Heart right ventricle (tissue), 16 donors: ENCODE data around the gene ADM2. TPM values are rescaled to one million over a fixed set of nuclear protein-coding genes. Genes with fewer than 3 reads are reported as not detected.
A peak's percentile ranks its signal among the peaks of the same experiment; 100 is the strongest.

ENCODE experiments used
- ATAC-seq, 8 donors: fragments of 200-7000 bp; cut with Tn5 transposase; one replicate each; pipeline ENCODE4 v1.9.1; 2020; ENCODE audit warnings: mild to moderate bottlenecking in 8 of 8, moderate library complexity in 8 of 8, moderate number of reproducible peaks in 1 of 8
- DNase-seq, 2 donors: peaks; one replicate each; pipeline ENCODE4 v3.0.0-alpha.2; 2020
- H3K27ac ChIP-seq, 10 donors: fragments of 200-600 bp; sonication (generic) in 2 of 10; one replicate each; pipeline versions ENCODE4 v1.5.0 to v1.8.0; 2020 to 2022; ENCODE audit warnings: mild to moderate bottlenecking in 3 of 10
- H3K27me3 ChIP-seq, 7 donors: fragments of 200-600 bp; one replicate each; pipeline ENCODE4 v1.8.0; 2021 to 2022; ENCODE audit warnings: mild to moderate bottlenecking in 2 of 7
- H3K36me3 ChIP-seq, 9 donors: fragments of 200-600 bp; sonication (generic) in 1 of 9; one replicate each; pipeline versions ENCODE4 v1.5.0 to v1.8.0; 2020 to 2022; ENCODE audit warnings: mild to moderate bottlenecking in 2 of 9
- H3K4me1 ChIP-seq, 9 donors: fragments of 200-600 bp; sonication (generic) in 1 of 9; one replicate each; pipeline versions ENCODE4 v1.5.0 to v1.8.0; 2020 to 2022; ENCODE audit warnings: mild to moderate bottlenecking in 4 of 9
- H3K4me3 ChIP-seq, 10 donors: fragments of 200-600 bp; sonication (generic) in 2 of 10; one replicate each; pipeline versions ENCODE4 v1.5.0 to v1.8.0; 2020 to 2022; ENCODE audit warnings: mild to moderate bottlenecking in 7 of 10, moderate library complexity in 2 of 10
- H3K9me3 ChIP-seq, 11 donors: fragments of 200-600 bp in 10 of 11; sonication (generic) in 2 of 11; one replicate each; pipeline versions ENCODE4 v1.5.0 to v1.8.0; 2013 to 2022; ENCODE audit warnings: mild to moderate bottlenecking in 2 of 11, control low read depth in 1 of 11, moderate library complexity in 1 of 11
- CTCF ChIP-seq, 9 donors: fragments of 200-600 bp; sonication (generic) in 2 of 9; IDR thresholded peaks; one replicate each; pipeline versions ENCODE4 v1.5.0 to v1.8.0; 2021 to 2022; ENCODE audit warnings: antibody characterized with exemption in 9 of 9, mild to moderate bottlenecking in 5 of 9, moderate library complexity in 1 of 9
- WGBS, 2 donors: extraction: QIAGEN DNeasy Blood & Tissue Kit; methylation state at CpG; one replicate each; pipeline ENCODE4 v1.1.7; 2013; ENCODE audit warnings: inconsistent platforms in 1 of 2; 5-methylcytosine and 5-hydroxymethylcytosine counted together
- intact Hi-C, 10 donors: fragments of 100-400 bp; cut with DNase I; formaldehyde crosslinking; loops; one replicate each; pipeline versions ENCODE4 v1.11.1 to v1.14.2; 2022
- polyA plus RNA-seq, 2 donors: library from polyadenylated mRNA; stranded (reverse); fragments of 200-250 nt; gene quantifications; one replicate each; pipeline ENCODE4 v1.2.3, GENCODE V29; 2013
- total RNA-seq, 10 donors: library from RNA; stranded (reverse); fragmentation: NEBNext Ultra II Directional in 3 of 10; extraction: Animal tissue kit (Norgen Biotek cat#: 25700) in 3 of 10; gene quantifications; one replicate each; pipeline versions ENCODE4 v1.2.1 to v1.2.4, GENCODE V29; 2021 to 2023
- donor health status: Arrhythmogenic right ventricular cardiomyopathy.
- donor health status: ischemic (EF 13 %, LVEDD 7.1; RV severe dilation, severe dysfunction).
- donor health status: healthy with polysubstance abuse.
- donor health status: DM: no; HTN: yes; CAD: no.
- donor health status: DM: no; HTN: no; CAD: no.
- donor health status: ischemic (EF 25% LVEDD 6.9; RV normal size, moderate dysfunction).
- donor health status: ischemic (EF 25% LVEDD 5.7; RV mildly dilated, moderate dysfunction).
- donor health status: healthy.
- donor health status: DM: yes; HTN: yes; CAD: no.
- donor health status: Ischemic cardiomyopathy.
- donor health status: ischemic (EF 35%, LVEDD 5.7; RV mildly dilated, moderate dysfunction).
- donor health status: nonischemic (EF 11% LVEDD 7.7; RV severe dilation, severe dysfunction).
- donor health status: DM: yes; HTN: yes; CAD: no.
- donor health status: PGD.
- donor health status: ischemic (EF 29% LVEDD 5.4; RV normal size, mild dysfunction).
- donor health status: nonischemic (EF 23%, LVEDD 6.1; RV moderate dilation, normal function).

ADM2 gene
- total and polyA plus RNA-seq, 12 donors: 0.07 to 0.53 (median 0.15) TPM; not detected in 7

- 88 to 92% methylated on average over 8 of the region's 8 CpGs for WGBS, 2 donors
These were observed 2.2 kb downstream of the ADM2 start for GRCh38 chr22:50483556-50483955.

GRCh38 chr22:50483977-50484853, 2.9 kb downstream of the ADM2 start:
- no peak for ATAC-seq

More at GRCh38 chr22:50483556-50483955, 2.2 kb downstream of the ADM2 start:
- H3K4me3 ChIP-seq: no peak overlapping the region
- intact Hi-C loops: no loop called here
- no peaks in the 10 kb centered on the region for H3K36me3 ChIP-seq
- no peak for ATAC-seq
- peaks cover 0 to 16% (median 11%) of the 10 kb centered on the region in 9 donors for H3K4me1 ChIP-seq
- no peak for TF ChIP-seq CTCF (IDR thresholded peaks at IDR 0.05)
- H3K27ac ChIP-seq: no peak overlapping the region
- H3K9me3 ChIP-seq: no peaks in the 10 kb centered on the region
- no peak for DNase-seq
- H3K27me3 ChIP-seq: peaks cover 23 to 80% (median 70%) of the 10 kb centered on the region in 7 donors

GRCh38 chr22:50485221-50486131, 4.1 kb downstream of the ADM2 start:
- intact Hi-C loops: no loop called here
- TF ChIP-seq CTCF (IDR thresholded peaks at IDR 0.05): no peak
- Histone ChIP-seq H3K4me3 (no peak overlapping the region), H3K27me3 (peaks cover 23 to 66% (median 61%) of the 10 kb centered on the region in 7 donors), H3K27ac (no peak overlapping the region), H3K36me3 (no peaks in the 10 kb centered on the region), H3K9me3 (no peaks in the 10 kb centered on the region), H3K4me1 (peaks cover 0 to 16% (median 11%) of the 10 kb centered on the region in 9 donors)
- ATAC-seq: peak in 3 of 8 donors; percentile 5 to 38 (median 32)
- DNase-seq: no peak
- 60 to 66% methylated on average over 29 of the region's 29 CpGs for WGBS, 2 donors

More at GRCh38 chr22:50483977-50484853, 2.9 kb downstream of the ADM2 start:
- no peak for TF ChIP-seq CTCF (IDR thresholded peaks at IDR 0.05)
- WGBS, 2 donors: 84 to 86% methylated on average over 31 of the region's 31 CpGs
- no peak for DNase-seq
- Histone ChIP-seq H3K27ac (no peak overlapping the region), H3K36me3 (no peaks in the 10 kb centered on the region), H3K4me1 (peaks cover 0 to 16% (median 11%) of the 10 kb centered on the region in 9 donors), H3K4me3 (no peak overlapping the region), H3K27me3 (peaks cover 23 to 78% (median 65%) of the 10 kb centered on the region in 7 donors), H3K9me3 (no peaks in the 10 kb centered on the region)
- intact Hi-C loops: no loop called here
